ENCODE data around the gene PGBD5.

The PGBD5 gene

GRCh38 chr1:230341162-230341546, 85.0 kb downstream of the PGBD5 start:
- Histone ChIP-seq H3K9me3 (ENCODE audit: low read length) (no peaks in the 10 kb centered on the region), H3K27me3 (ENCODE audit: control insufficient read depth in 1 of 2, insufficient read depth in 2 of 2, low read length in 2 of 2) (no peaks in the 10 kb centered on the region), H3K27ac (ENCODE audit: low read depth, low read length) (no peak overlapping the region), H3K4me1 (ENCODE audit: insufficient read depth, low read length) (no peaks in the 10 kb centered on the region), H3K36me3 (ENCODE audit: insufficient read depth, low read length) (no peaks in the 10 kb centered on the region), H3K4me3 (ENCODE audit: low read depth in 1 of 2, low read length in 2 of 2) (no peak overlapping the region), H3K9ac (ENCODE audit: low read length) (no peak overlapping the region)

- no peaks in the 10 kb centered on the region for H3K4me1 ChIP-seq (ENCODE audit: insufficient read depth, low read length)
- no peaks in the 10 kb centered on the region for H3K9me3 ChIP-seq (ENCODE audit: low read length)
- no peaks in the 10 kb centered on the region for H3K36me3 ChIP-seq (ENCODE audit: insufficient read depth, low read length)
- H3K27me3 ChIP-seq (ENCODE audit: control insufficient read depth in 1 of 2, insufficient read depth in 2 of 2, low read length in 2 of 2), result no peaks in the 10 kb centered on the region
- H3K27ac ChIP-seq (ENCODE audit: low read depth, low read length), result no peak overlapping the region
- H3K9ac ChIP-seq (ENCODE audit: low read length), result no peak overlapping the region
- H3K4me3 ChIP-seq (ENCODE audit: low read depth in 1 of 2, low read length in 2 of 2), result no peak overlapping the region
Measured at GRCh38 chr1:230340526-230341161, 85.5 kb downstream of the PGBD5 start.

GRCh38 chr1:230339033-230339432, 87.1 kb downstream of the PGBD5 start:
- H3K27ac ChIP-seq (ENCODE audit: low read depth, low read length), result no peak overlapping the region
- H3K27me3 ChIP-seq (ENCODE audit: control insufficient read depth in 1 of 2, insufficient read depth in 2 of 2, low read length in 2 of 2), result no peaks in the 10 kb centered on the region
- H3K4me3 ChIP-seq (ENCODE audit: low read depth in 1 of 2, low read length in 2 of 2), result no peak overlapping the region
- H3K9ac ChIP-seq (ENCODE audit: low read length), result no peak overlapping the region
- H3K9me3 ChIP-seq (ENCODE audit: low read length), result no peaks in the 10 kb centered on the region
- H3K4me1 ChIP-seq (ENCODE audit: insufficient read depth, low read length), result peaks cover 2% of the 10 kb centered on the region
- no peaks in the 10 kb centered on the region for H3K36me3 ChIP-seq (ENCODE audit: insufficient read depth, low read length)

- H3K9me3 ChIP-seq (ENCODE audit: low read length), result no peaks in the 10 kb centered on the region
- H3K36me3 ChIP-seq (ENCODE audit: insufficient read depth, low read length), result no peaks in the 10 kb centered on the region
- no peak overlapping the region for H3K4me3 ChIP-seq (ENCODE audit: low read depth in 1 of 2, low read length in 2 of 2)
- H3K27ac ChIP-seq (ENCODE audit: low read depth, low read length), result no peak overlapping the region
- H3K4me1 ChIP-seq (ENCODE audit: insufficient read depth, low read length), result peaks cover 3% of the 10 kb centered on the region
- no peak overlapping the region for H3K9ac ChIP-seq (ENCODE audit: low read length)
- no peaks in the 10 kb centered on the region for H3K27me3 ChIP-seq (ENCODE audit: control insufficient read depth in 1 of 2, insufficient read depth in 2 of 2, low read length in 2 of 2)
Measured at GRCh38 chr1:230337266-230337665, 88.9 kb downstream of the PGBD5 start.

- no peak overlapping the region for H3K27ac ChIP-seq (ENCODE audit: low read depth, low read length)
- H3K9ac ChIP-seq (ENCODE audit: low read length), result no peak overlapping the region
- no peak overlapping the region for H3K4me3 ChIP-seq (ENCODE audit: low read depth in 1 of 2, low read length in 2 of 2)
Measured at GRCh38 chr1:230335861-230336522, 90.1 kb downstream of the PGBD5 start.

GRCh38 chr1:230334447-230334837, 91.7 kb downstream of the PGBD5 start:
- Histone ChIP-seq H3K27ac (ENCODE audit: low read depth, low read length) (no peak overlapping the region), H3K27me3 (ENCODE audit: control insufficient read depth in 1 of 2, insufficient read depth in 2 of 2, low read length in 2 of 2) (no peaks in the 10 kb centered on the region), H3K36me3 (ENCODE audit: insufficient read depth, low read length) (no peaks in the 10 kb centered on the region), H3K9me3 (ENCODE audit: low read length) (no peaks in the 10 kb centered on the region), H3K4me1 (ENCODE audit: insufficient read depth, low read length) (peaks cover 3% of the 10 kb centered on the region), H3K9ac (ENCODE audit: low read length) (no peak overlapping the region), H3K4me3 (ENCODE audit: low read depth in 1 of 2, low read length in 2 of 2) (no peak overlapping the region)

More at GRCh38 chr1:230335861-230336522, 90.1 kb downstream of the PGBD5 start:
- Histone ChIP-seq H3K4me1 (ENCODE audit: insufficient read depth, low read length) (peaks cover 3% of the 10 kb centered on the region), H3K36me3 (ENCODE audit: insufficient read depth, low read length) (no peaks in the 10 kb centered on the region), H3K27me3 (ENCODE audit: control insufficient read depth in 1 of 2, insufficient read depth in 2 of 2, low read length in 2 of 2) (no peaks in the 10 kb centered on the region), H3K9me3 (ENCODE audit: low read length) (no peaks in the 10 kb centered on the region)

GRCh38 chr1:230333590-230334446, 92.3 kb downstream of the PGBD5 start:
- no peak overlapping the region for H3K9ac ChIP-seq (ENCODE audit: low read length)
- H3K27ac ChIP-seq (ENCODE audit: low read depth, low read length), result no peak overlapping the region
- H3K4me3 ChIP-seq (ENCODE audit: low read depth in 1 of 2, low read length in 2 of 2), result no peak overlapping the region
- H3K36me3 ChIP-seq (ENCODE audit: insufficient read depth, low read length), result no peaks in the 10 kb centered on the region
- H3K27me3 ChIP-seq (ENCODE audit: control insufficient read depth in 1 of 2, insufficient read depth in 2 of 2, low read length in 2 of 2), result no peaks in the 10 kb centered on the region
- peaks cover 3% of the 10 kb centered on the region for H3K4me1 ChIP-seq (ENCODE audit: insufficient read depth, low read length)
- no peaks in the 10 kb centered on the region for H3K9me3 ChIP-seq (ENCODE audit: low read length)

- H3K36me3 ChIP-seq (ENCODE audit: insufficient read depth, low read length), result no peaks in the 10 kb centered on the region
- no peaks in the 10 kb centered on the region for H3K27me3 ChIP-seq (ENCODE audit: control insufficient read depth in 1 of 2, insufficient read depth in 2 of 2, low read length in 2 of 2)
- no peak overlapping the region for H3K27ac ChIP-seq (ENCODE audit: low read depth, low read length)
- peaks cover 3% of the 10 kb centered on the region for H3K4me1 ChIP-seq (ENCODE audit: insufficient read depth, low read length)
- no peak overlapping the region for H3K9ac ChIP-seq (ENCODE audit: low read length)
- H3K4me3 ChIP-seq (ENCODE audit: low read depth in 1 of 2, low read length in 2 of 2), result no peak overlapping the region
- H3K9me3 ChIP-seq (ENCODE audit: low read length), result no peaks in the 10 kb centered on the region
Measured at GRCh38 chr1:230332575-230333066, 93.5 kb downstream of the PGBD5 start.

- H3K9ac ChIP-seq (ENCODE audit: low read length), result no peak overlapping the region
- H3K36me3 ChIP-seq (ENCODE audit: insufficient read depth, low read length), result no peaks in the 10 kb centered on the region
- H3K4me1 ChIP-seq (ENCODE audit: insufficient read depth, low read length), result peaks cover 3% of the 10 kb centered on the region
- H3K27ac ChIP-seq (ENCODE audit: low read depth, low read length), result no peak overlapping the region
- no peaks in the 10 kb centered on the region for H3K27me3 ChIP-seq (ENCODE audit: control insufficient read depth in 1 of 2, insufficient read depth in 2 of 2, low read length in 2 of 2)
- no peaks in the 10 kb centered on the region for H3K9me3 ChIP-seq (ENCODE audit: low read length)
- H3K4me3 ChIP-seq (ENCODE audit: low read depth in 1 of 2, low read length in 2 of 2), result no peak overlapping the region
Measured at GRCh38 chr1:230332061-230332460, 94.1 kb downstream of the PGBD5 start.

GRCh38 chr1:230330157-230330556, 96.0 kb downstream of the PGBD5 start:
- Histone ChIP-seq H3K9me3 (ENCODE audit: low read length) (no peaks in the 10 kb centered on the region), H3K27me3 (ENCODE audit: control insufficient read depth in 1 of 2, insufficient read depth in 2 of 2, low read length in 2 of 2) (no peaks in the 10 kb centered on the region), H3K27ac (ENCODE audit: low read depth, low read length) (no peak overlapping the region), H3K4me1 (ENCODE audit: insufficient read depth, low read length) (peaks cover 3% of the 10 kb centered on the region), H3K9ac (ENCODE audit: low read length) (no peak overlapping the region), H3K4me3 (ENCODE audit: low read depth in 1 of 2, low read length in 2 of 2) (no peak overlapping the region), H3K36me3 (ENCODE audit: insufficient read depth, low read length) (no peaks in the 10 kb centered on the region)

- Histone ChIP-seq H3K9ac (ENCODE audit: low read length) (no peak overlapping the region), H3K9me3 (ENCODE audit: low read length) (no peaks in the 10 kb centered on the region), H3K36me3 (ENCODE audit: insufficient read depth, low read length) (no peaks in the 10 kb centered on the region), H3K4me1 (ENCODE audit: insufficient read depth, low read length) (no peaks in the 10 kb centered on the region), H3K27me3 (ENCODE audit: control insufficient read depth in 1 of 2, insufficient read depth in 2 of 2, low read length in 2 of 2) (no peaks in the 10 kb centered on the region), H3K4me3 (ENCODE audit: low read depth in 1 of 2, low read length in 2 of 2) (no peak overlapping the region), H3K27ac (ENCODE audit: low read depth, low read length) (no peak overlapping the region)
Measured at GRCh38 chr1:230328342-230329015, 97.7 kb downstream of the PGBD5 start.

Measured in muscle layer of colon (tissue), 2 donors.